ENCODE results near the gene SLC6A2.

- no peak for TF ChIP-seq CREB1 (IDR thresholded peaks at IDR 0.05; ENCODE audit: low read depth)
- TF ChIP-seq CEBPB (IDR thresholded peaks at IDR 0.05): no peak
- TF ChIP-seq MAX (IDR thresholded peaks at IDR 0.05): no peak
- no peak for TF ChIP-seq YY1 (IDR thresholded peaks at IDR 0.05; ENCODE audit: low read depth)
- TF ChIP-seq USF1 (IDR thresholded peaks at IDR 0.05): no peak
- TF ChIP-seq TAF1 (IDR thresholded peaks at IDR 0.05; ENCODE audit: low read depth): no peak
- TF ChIP-seq FOXM1 (IDR thresholded peaks at IDR 0.05; ENCODE audit: borderline replicate concordance, low read depth): no peak
- no peak for TF ChIP-seq TCF12 (IDR thresholded peaks at IDR 0.05; ENCODE audit: low read depth)
- no peak for TF ChIP-seq TEAD4 (IDR thresholded peaks at IDR 0.05)
- TF ChIP-seq REST (IDR thresholded peaks at IDR 0.05; ENCODE audit: low read depth): no peak
- no peak for TF ChIP-seq EP300 (IDR thresholded peaks at IDR 0.05; ENCODE audit: borderline replicate concordance)
Measured at GRCh38 chr16:55728797-55729196, 73.0 kb downstream of the SLC6A2 start.
